Daoy (cell line): ENCODE data around the gene BRD9. TPM values are rescaled to one million over a fixed set of nuclear protein-coding genes. Genes with fewer than 3 reads are reported as not detected.

Source experiments
- DNase-seq: peaks from one replicate; pipeline ENCODE4 v3.0.0-alpha.2; 2015; ENCODE audit warnings: low read depth
- total RNA-seq: library from RNA; depleted of rRNA; stranded (reverse); fragments of >200 nt; shearing (Covaris generic); gene quantifications from 2 replicates; pipeline ENCODE4 v1.2.3, GENCODE V29; 2014

BRD9 gene
- total RNA-seq, 1 experiment from 2014 or later: 42.9 TPM

DNA sequence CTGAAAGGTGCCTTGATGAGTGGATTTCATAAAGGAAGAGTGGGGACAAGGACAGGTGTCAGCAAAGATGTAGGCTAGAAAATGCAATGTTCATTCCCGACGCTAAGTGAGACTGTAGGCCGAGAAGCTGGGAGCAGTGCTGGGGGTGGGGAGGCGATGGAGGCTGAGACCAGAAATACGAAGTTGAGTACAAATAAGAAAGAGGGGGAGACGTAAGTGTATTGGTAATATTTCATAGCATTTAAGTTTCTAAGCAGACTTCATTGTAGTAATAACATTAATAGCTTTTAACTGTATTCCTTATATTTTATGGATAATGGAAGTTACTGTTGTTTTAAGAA, 11.1 kb upstream of the BRD9 start:
- no peak for DNase-seq

DNA sequence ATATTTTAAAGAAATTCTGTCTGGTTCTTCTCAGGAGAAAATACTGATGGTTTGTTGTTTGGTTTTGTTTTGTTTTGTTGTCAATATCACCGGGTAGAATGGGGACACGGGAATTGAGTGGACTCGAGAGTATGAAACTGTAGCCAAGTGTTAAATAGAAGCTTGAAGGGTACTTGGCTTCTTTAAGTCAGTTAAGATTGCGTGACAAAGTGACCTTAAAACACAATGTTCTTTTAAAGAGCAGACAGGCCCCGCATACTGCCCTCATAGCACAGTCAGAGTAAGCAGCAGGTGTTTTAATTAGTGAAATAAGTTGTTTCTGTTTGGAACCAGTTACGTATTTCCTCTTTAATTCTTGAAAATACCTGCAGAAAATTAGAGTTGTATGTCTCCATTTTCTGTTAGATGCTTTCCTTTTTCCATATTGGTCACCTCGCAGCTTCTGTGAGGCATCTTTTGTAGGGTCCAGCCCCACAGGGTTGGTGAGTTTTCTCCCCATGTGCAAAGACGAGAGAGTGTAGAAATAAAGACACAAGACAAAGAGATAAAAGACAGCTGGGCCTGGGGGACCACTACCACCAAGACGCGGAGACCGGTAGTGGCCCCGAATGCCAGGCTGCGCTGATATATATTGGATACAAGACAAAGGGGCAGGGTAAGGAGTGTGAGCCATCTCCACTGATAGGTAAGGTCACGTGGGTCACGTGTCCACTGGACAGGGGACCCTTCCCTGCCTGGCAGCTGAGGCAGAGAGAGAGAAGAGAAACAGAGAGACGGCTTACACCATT, 9.7 kb upstream of the BRD9 start:
- DNase-seq: no peak

DNA sequence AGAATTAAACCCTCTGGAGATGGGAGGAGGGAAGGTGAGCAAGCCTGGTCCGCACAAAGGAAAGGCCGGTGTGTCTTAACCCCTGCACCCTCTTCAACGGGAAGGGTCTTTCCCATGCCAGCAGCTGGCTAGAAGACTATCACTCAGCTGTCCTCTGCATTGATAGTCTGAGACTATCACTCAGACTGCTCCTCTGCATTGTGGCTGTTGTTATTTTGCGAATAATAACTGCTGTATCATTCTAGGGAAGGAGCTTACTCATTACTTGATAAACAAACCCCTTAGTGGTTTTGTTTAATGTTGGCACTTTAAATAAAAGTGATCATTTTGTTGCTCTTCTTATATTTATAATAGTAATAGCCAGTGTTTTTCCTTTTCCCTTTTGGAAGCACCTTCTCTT, 8.2 kb upstream of the BRD9 start:
- no peak for DNase-seq

DNA sequence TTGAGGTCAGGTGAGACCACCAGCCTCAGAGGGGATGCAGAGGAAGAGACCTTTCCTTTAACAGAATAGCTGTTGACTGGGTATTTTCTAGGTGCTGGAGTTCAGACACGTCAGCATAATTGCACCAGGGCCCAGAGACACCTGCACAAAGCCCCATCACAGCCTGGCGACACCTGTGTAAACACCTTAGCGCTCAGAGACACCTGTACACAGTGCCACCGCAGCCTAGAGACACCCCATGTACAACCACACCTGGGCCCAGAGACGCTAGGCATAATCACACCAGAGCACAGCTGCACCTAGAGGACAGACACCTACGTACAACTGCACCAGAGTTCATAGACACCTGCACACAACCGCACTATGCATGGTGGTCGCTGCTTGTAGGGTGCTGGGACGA, 1.1 kb upstream of the BRD9 start:
- DNase-seq: no peak

- DNase-seq: no peak
These were observed 521 bp upstream of the BRD9 start for GRCh38 chr5:893137-893506.

DNA sequence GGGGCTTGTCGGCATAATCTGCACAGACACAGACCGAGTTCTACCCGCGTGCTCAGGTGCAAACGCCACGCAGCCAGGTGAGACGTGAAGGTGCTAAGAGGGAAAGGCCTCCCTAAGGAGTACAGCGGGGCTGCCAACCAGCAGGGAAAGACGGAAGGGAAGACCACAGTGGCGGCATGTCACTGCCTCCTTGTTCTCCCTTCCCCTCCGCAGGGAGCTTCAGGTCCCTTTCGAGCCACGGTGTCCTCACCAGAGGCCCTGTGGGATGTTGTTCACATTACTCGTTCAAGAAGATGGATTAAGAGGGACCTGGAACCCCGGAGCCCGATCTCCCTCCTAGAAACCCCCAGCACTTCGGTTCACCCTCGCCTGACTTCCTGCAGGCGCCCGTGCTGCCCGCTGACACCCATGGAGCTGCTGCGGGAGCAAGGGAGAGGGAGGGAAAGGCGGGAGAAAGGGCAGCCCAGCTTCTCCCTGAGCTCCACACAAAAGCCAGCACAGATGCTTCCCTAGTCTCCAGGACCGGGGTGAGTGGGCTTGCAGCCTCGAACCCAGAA, 686 bp downstream of the BRD9 start:
- peak; percentile 18 for DNase-seq

DNA sequence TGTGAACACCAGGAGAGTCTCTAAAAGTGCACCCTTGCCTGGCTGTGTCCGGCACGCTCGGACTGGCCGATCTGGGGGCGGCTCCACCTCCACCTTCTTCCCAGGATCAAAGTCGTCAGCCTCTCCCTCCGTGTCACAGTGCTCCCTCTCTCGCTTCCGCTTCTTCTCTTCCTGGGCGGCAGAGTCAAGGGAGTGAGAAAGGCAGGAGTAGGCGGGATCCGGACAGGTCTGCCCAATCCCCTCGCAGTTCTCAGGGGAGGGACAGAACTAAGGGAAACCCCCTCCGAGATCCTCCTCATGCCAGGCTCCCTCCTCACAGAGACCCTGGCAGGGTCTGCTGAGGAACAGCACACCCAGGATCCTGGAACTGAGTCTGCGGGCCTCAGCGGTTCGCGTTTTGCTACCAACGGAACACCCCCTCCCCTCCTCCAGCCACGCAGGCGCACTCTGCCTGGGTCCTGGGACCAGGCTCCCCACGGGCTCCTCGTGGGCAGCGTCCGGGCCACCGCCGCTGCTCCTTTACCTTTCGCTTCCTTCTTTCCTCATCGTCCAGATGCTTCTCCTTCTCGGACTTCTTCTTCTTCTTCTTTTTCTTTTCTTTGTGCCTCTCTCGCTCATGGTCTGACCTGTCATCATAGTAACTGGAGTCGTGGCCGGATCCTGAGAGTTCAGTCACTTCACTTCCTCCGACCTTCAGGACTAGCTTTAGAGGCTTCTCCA, 1.3 kb downstream of the BRD9 start:
- no peak for DNase-seq

DNA sequence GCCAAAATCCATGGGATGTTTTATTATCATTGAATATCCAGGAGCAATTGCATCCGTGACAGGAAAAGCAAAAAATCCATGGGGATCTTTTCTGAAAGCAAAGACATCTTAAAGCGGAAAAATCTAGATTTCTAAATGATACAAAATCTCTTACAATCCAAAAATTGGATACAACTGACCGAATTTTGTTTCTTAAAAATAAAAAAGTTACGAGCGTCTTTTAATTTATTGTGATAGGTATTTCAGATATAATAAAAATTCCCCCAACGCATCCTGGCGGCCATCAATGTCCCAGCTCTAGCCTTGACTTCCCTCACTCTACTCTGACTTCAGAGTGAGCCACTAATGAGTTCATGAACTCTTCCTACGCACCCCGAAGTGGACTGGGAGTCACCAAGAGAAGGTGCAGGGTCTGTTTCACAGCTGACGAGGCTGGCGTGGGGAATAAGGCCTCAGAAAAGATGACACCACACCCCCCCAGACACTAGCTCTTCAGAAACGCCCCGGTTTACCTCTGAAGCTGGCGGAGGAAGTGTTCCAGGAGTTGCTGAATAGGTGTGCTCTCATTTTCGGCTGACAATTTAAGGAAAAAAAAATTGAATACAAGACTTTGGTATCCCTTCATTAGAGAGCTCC, 3.4 kb downstream of the BRD9 start:
- no peak for DNase-seq

DNA sequence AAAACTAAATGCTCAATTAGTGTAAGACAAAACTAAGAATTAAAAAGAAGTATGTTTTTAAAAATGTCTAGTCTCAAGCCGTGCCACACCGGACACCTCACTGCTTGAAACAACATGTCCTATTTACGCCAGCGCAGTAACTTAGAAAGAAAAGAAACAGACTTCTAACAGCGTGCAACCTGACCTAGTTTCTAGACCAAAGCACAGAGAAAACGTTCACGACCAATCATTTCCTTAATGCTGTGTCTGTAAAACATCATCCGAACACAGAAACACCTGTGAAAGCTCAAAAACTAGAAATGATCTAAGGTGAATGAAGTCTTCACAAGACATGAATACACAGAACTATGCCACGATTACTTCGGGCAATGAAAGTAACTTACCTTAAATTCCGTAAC, 4.0 kb downstream of the BRD9 start:
- no peak for DNase-seq

DNA sequence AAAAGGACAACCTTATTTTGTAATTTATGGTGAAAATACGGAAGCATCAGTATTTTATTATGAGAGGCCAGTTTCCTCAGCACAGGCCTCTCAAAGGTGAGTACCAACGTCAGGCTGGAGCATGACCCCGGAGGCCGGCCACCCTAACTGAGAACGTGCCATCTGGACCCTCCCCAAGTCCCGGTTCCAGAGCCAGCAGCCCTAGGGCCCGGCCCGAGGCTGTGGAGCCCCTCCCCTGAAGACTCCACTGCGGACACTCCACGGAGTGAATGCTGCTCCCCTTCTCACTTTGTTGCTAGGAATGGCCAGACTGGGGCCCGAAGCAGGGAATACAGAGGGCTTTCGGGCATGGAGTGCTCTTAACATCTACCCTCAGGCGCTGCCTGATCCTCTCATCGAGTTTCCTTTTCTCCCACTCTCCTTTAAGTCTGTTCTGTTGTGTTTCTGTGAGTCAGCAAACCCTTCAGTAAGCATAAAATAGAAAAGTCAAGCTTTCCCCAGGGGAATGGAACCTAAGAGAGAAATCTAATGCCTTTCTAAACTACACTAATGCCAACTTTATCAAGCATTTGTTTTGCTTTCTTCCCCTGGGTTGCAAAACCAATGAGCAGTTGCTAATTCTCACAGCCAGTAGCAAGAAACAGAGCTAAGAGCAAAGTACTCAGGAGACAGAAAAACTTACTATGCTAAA, 4.5 kb downstream of the BRD9 start:
- DNase-seq: no peak

GRCh38 chr5:886716-887325, 5.8 kb downstream of the BRD9 start:
- no peak for DNase-seq

DNA sequence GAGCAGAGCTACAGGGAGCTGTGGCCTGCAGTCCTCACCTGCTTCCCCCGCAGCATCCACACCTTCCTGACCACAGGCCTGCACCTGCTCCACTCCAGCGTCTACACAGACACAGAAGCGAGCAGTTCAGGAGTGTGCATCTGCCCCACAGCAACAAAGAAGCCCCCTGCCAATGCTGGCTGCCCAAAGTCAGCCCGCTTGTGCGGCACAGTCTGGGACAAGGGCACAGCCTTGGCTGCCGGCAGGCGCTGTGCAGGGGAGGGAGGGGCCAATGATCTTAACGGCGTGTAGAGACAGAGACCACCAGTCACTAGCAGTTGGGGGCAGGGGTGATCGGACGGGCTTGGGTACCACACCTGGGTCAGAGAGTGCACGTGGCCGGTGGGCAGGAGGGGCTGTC, 6.6 kb downstream of the BRD9 start:
- no peak for DNase-seq

DNA sequence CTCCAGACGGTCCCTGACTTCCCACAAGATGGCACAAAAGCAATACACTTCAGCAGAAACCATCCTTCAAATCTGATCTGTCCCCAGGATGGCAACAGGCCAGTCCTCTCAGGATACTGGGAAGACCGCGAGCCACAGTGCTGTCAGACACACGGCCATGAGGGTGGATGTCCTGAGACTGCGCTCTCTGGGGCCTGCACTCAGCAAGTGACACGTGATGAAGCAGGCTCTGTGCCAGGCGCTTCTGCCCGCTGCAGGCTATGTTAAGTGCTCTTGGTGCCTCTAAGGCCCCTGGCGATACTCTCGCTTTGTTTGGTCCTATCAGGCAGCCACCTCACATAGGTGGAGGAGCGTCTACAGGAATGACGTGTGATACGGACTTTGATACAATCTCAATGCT, 7.1 kb downstream of the BRD9 start:
- no peak for DNase-seq

- DNase-seq: no peak
These were observed 7.5 kb downstream of the BRD9 start for GRCh38 chr5:885127-885442.

- DNase-seq: no peak
These were observed 8.1 kb downstream of the BRD9 start for GRCh38 chr5:884345-885126.

DNA sequence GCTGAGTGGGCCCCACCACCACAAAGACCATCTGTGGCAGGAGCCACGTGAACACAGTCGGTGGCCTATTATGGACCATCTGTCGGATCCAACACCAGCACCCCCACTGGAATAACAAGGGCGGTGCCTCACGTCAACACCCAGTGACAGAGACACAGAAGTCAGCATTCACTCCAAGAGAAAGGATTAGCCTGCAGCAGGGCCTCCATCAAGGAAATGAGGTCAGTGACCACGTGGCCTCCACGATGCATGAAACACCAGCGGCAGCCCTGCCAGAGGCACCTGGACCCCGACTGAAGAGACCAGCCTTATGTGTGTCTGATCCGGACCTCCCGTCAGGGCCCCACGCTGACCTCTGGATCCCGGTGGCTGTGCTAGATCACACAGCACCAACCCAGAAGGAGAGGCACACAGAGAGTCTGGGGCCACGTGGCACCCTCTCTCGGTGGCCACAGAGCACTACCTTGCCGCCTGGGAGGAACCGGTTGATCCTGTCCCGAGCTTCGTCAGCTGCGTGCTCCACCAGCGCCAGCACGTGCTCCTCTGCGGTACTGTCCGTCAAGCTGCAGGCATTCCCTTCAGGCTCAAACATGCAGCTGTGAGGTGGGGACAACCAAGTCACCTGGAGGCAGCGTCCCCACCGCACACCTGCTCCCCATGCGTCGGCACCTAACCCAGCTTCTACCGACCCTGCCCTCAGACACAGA, 9.0 kb downstream of the BRD9 start:
- DNase-seq: no peak

GRCh38 chr5:882253-883183, 10.1 kb downstream of the BRD9 start:
- DNase-seq: no peak

- no peak for DNase-seq
These were observed 11.1 kb downstream of the BRD9 start for GRCh38 chr5:881551-881935.

DNA sequence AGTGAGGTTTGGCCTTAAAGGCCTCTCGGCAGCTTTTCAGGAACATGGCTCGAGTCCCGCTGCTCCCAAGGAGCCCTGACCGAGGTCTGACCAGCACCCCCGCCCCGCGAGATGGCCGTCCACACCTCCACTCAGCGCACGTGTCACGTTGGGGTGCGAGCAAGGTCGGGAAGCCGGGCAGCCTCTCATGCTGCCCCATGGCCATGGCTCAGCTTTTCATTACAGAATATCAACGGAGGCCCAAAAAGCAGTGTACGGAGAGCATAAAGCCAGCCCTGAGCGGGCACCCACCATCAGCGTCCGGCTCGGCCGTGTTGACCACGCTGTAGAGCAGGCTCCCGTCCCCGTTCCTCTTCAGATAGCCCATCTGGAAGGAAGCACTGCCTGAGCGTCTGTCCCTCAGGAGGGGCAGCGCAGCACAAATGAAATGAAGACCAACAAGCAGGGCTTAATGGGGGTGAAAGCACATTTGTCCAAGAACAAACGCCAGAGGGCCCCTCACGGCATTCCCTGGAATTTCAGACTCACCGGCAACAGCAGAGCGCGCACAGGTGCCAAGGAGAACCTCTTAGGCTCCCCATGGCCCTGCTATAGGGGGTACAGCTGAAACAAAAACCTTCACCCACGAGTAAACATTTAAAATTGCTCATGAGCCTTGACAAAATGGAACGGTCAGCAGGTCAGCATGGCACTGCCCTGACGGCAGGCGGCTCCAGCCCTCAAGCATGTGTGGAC, 11.6 kb downstream of the BRD9 start:
- DNase-seq: no peak
